SK-N-SH treated with all-trans-retinoic acid at 6 μM for 48 hours (cell line): ENCODE results near the gene HIPK3.

Source experiments
- ATAC-seq: fragments of 200-7000 bp; cut with Tn5 transposase; 3 replicates; pipeline ENCODE4 v1.9.1; 2020; ENCODE audit warnings: mild to moderate bottlenecking, moderate library complexity
- ARNTL ChIP-seq: fragments of 450-650 bp; formaldehyde crosslinking; IDR thresholded peaks from 2 replicates; pipeline ENCODE4 v1.5.0; 2020; ENCODE audit warnings: low read depth, mild to moderate bottlenecking, moderate library complexity, borderline replicate concordance
- BACH2 ChIP-seq: fragments of 250-450 bp; sonication (Bioruptor Pico); IDR thresholded peaks from 2 replicates; pipeline ENCODE4 v1.9.0; 2021; ENCODE audit warnings: mild to moderate bottlenecking, borderline replicate concordance
- CREB5 ChIP-seq: fragments of 250-450 bp; sonication (Bioruptor Pico); IDR thresholded peaks from 2 replicates; pipeline ENCODE4 v1.5.1; 2020; ENCODE audit warnings: low read depth, mild to moderate bottlenecking, moderate library complexity
- CSDC2 ChIP-seq: fragments of 250-450 bp; sonication (Bioruptor Pico); IDR thresholded peaks from 2 replicates; pipeline ENCODE4 v1.5.0; 2020; ENCODE audit warnings: mild to moderate bottlenecking, moderate library complexity
- CSRNP3 ChIP-seq: fragments of 250-450 bp; sonication (Bioruptor Pico); IDR thresholded peaks from 2 replicates; pipeline ENCODE4 v1.5.1; 2021; ENCODE audit warnings: mild to moderate bottlenecking, moderate library complexity
- ESRRG ChIP-seq: fragments of 250-450 bp; sonication (Bioruptor Pico); IDR thresholded peaks from 2 replicates; pipeline ENCODE4 v1.6.1; 2021; ENCODE audit warnings: mild to moderate bottlenecking
- GLIS3 ChIP-seq: fragments of 250-450 bp; sonication (Bioruptor Pico); IDR thresholded peaks from 2 replicates; pipeline ENCODE4 v1.5.0; 2020; ENCODE audit warnings: mild to moderate bottlenecking, moderate library complexity
- OSR1 ChIP-seq: fragments of 250-450 bp; sonication (Bioruptor Pico); IDR thresholded peaks from 2 replicates; pipeline ENCODE4 v1.8.0; 2022; ENCODE audit warnings: moderate library complexity, mild to moderate bottlenecking, inconsistent platforms
- PATZ1 ChIP-seq: fragments of 250-450 bp; sonication (Bioruptor Pico); IDR thresholded peaks from 2 replicates; pipeline ENCODE4 v1.8.0; 2020; ENCODE audit warnings: mild to moderate bottlenecking, moderate library complexity, borderline replicate concordance
- POU6F1 ChIP-seq: fragments of 250-450 bp; sonication (Bioruptor Pico); IDR thresholded peaks from 2 replicates; pipeline ENCODE4 v1.8.0; 2021; ENCODE audit warnings: low read depth, mild to moderate bottlenecking, moderate library complexity, borderline replicate concordance
- PPARA ChIP-seq: fragments of 250-450 bp; sonication (Bioruptor Pico); IDR thresholded peaks from 2 replicates; pipeline ENCODE4 v1.5.0; 2020; ENCODE audit warnings: mild to moderate bottlenecking, borderline replicate concordance
- RARB ChIP-seq: fragments of 250-450 bp; sonication (Bioruptor Pico); IDR thresholded peaks from 2 replicates; pipeline ENCODE4 v1.8.0; 2021; ENCODE audit warnings: mild to moderate bottlenecking, moderate library complexity
- SNAI2 ChIP-seq: fragments of 250-450 bp; sonication (Bioruptor Pico); IDR thresholded peaks from 2 replicates; pipeline ENCODE4 v1.5.0; 2020; ENCODE audit warnings: mild to moderate bottlenecking, moderate library complexity
- TCF4 ChIP-seq: fragments of 250-450 bp; sonication (Bioruptor Pico); IDR thresholded peaks from 2 replicates; pipeline ENCODE4 v1.8.0; 2021; ENCODE audit warnings: mild to moderate bottlenecking, moderate library complexity, borderline replicate concordance
- TOX ChIP-seq: fragments of 250-450 bp; sonication (Bioruptor Pico); IDR thresholded peaks from 2 replicates; pipeline ENCODE4 v1.8.0; 2021; ENCODE audit warnings: mild to moderate bottlenecking, moderate library complexity, borderline replicate concordance
- TSHZ2 ChIP-seq: fragments of 250-450 bp; sonication (Bioruptor Pico); IDR thresholded peaks from 2 replicates; pipeline ENCODE4 v1.5.0; 2020; ENCODE audit warnings: mild to moderate bottlenecking, moderate library complexity
- ZNF565 ChIP-seq: fragments of 450-650 bp; formaldehyde crosslinking; conservative IDR thresholded peaks from 2 replicates; pipeline ENCODE4 v1.5.0; 2020; ENCODE audit warnings: low read depth, mild to moderate bottlenecking, moderate library complexity
- ZNF70 ChIP-seq: fragments of 450-650 bp; formaldehyde crosslinking; IDR thresholded peaks from 2 replicates; pipeline ENCODE4 v1.5.0; 2020; ENCODE audit warnings: mild to moderate bottlenecking, moderate library complexity
- ZNF8 ChIP-seq: fragments of 450-650 bp; formaldehyde crosslinking; IDR thresholded peaks from 2 replicates; pipeline ENCODE4 v1.5.0; 2020; ENCODE audit warnings: mild to moderate bottlenecking, moderate library complexity

HIPK3 gene

DNA sequence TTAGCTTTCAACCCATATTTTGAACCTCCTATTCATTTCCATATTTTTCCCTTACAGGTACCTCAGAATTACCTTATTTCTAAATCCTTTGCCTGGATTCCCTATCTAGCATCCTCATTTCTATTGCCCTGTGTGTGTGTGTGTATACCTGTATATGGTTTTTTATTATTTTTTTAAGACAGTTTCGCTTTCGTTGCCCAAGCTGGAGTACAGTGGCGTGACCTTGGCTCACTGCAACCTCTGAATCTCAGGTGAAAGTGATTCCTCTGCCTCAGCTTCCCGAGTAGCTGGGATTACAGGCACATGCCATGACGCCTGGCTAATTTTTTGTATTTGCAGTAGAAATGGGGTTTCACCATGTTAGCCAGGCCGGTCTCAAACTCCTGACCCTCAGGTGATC is 12.6 kb downstream of the HIPK3 start:
- ATAC-seq: no peak

DNA sequence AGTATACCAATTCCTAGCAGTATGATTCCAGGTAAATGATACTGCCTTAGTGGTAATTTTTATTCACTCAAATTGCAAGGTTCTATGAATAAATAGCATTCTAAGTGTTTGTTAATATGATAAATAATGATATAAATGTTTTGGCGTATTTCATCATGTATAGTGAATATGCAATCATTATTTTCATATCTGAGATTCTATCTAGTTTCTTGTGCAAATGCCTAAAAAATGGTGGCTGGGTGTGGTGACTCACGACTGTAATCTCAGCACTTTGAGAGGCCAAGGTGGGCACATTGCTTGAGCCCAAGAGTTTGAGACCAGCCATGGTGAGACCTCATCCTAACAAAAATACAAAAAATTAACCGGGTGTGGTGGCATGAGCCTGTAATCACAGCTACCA is 13.9 kb downstream of the HIPK3 start:
- no peak for ATAC-seq
- no peak for TF ChIP-seq POU6F1 (CRISPR knock-in tag)
- TF ChIP-seq TCF4: no peak
- no peak for TF ChIP-seq PATZ1 (CRISPR knock-in tag)
- TF ChIP-seq CSRNP3 (CRISPR knock-in tag): no peak
- TF ChIP-seq ZNF565 (CRISPR knock-in tag): no peak

More for the DNA sequence above, 12.6 kb downstream of the HIPK3 start:
- TF ChIP-seq GLIS3 (CRISPR knock-in tag) (no peak), OSR1 (no peak), POU6F1 (CRISPR knock-in tag) (no peak), ZNF8 (CRISPR knock-in tag) (no peak), CSDC2 (CRISPR knock-in tag) (no peak), CSRNP3 (CRISPR knock-in tag) (no peak), TCF4 (no peak), ARNTL (CRISPR knock-in tag) (no peak), SNAI2 (CRISPR knock-in tag) (no peak), RARB (CRISPR knock-in tag) (no peak), CREB5 (CRISPR knock-in tag) (no peak), ZNF70 (CRISPR knock-in tag) (no peak), TSHZ2 (CRISPR knock-in tag) (no peak), TOX (CRISPR knock-in tag) (no peak), PATZ1 (CRISPR knock-in tag) (no peak), PPARA (CRISPR knock-in tag) (no peak), ESRRG (CRISPR knock-in tag) (no peak), BACH2 (no peak)
